HepG2 (cell line): Measurements from ENCODE around the gene CHN2. TPM values are rescaled to one million over a fixed set of nuclear protein-coding genes. Genes with fewer than 3 reads are reported as not detected.
A peak's percentile ranks its signal among the peaks of the same experiment; 100 is the strongest.

Experiments
- FIP1L1 ChIP-seq: fragments of 200-400 bp; formaldehyde crosslinking; IDR thresholded peaks from 2 replicates; pipeline ENCODE4 v1.6.1; 2018; ENCODE audit warnings: low read depth, mild to moderate bottlenecking, low read length, moderate library complexity, borderline replicate concordance; ENCODE audit not compliant: insufficient read depth
- GATAD2A ChIP-seq: IDR thresholded peaks from 2 replicates; pipeline ENCODE4 v1.6.1; 2016
- GZF1 ChIP-seq: sonication (generic); formaldehyde crosslinking; IDR thresholded peaks from 2 replicates; pipeline ENCODE4 v1.5.1; 2020; ENCODE audit warnings: mild to moderate bottlenecking, missing genetic modification reagents
- HNRNPK ChIP-seq: fragments of 200-400 bp; formaldehyde crosslinking; IDR thresholded peaks from 2 replicates; pipeline ENCODE4 v1.6.1; 2018; ENCODE audit warnings: low read length, low read depth, moderate library complexity, mild to moderate bottlenecking; ENCODE audit not compliant: poor library complexity, severe bottlenecking
- JUNB ChIP-seq: sonication (generic); formaldehyde crosslinking; IDR thresholded peaks from 2 replicates; pipeline ENCODE4 v1.8.0; 2022; ENCODE audit warnings: missing genetic modification reagents, mild to moderate bottlenecking, borderline replicate concordance
- KAT8 ChIP-seq: IDR thresholded peaks from 2 replicates; pipeline ENCODE4 v1.6.1; 2016; ENCODE audit warnings: missing genetic modification reagents, missing compliant biosample characterization
- KLF16 ChIP-seq, 2 experiments: sonication (generic) in 1 of 2; formaldehyde crosslinking in 1 of 2; IDR thresholded peaks; 2 replicates each; pipeline versions ENCODE4 v1.6.1 to v1.8.0; 2016 to 2023; ENCODE audit warnings: missing genetic modification reagents in 2 of 2, missing compliant biosample characterization in 1 of 2
- MAZ ChIP-seq, 2 experiments: sonication (generic) in 1 of 2; formaldehyde crosslinking in 1 of 2; IDR thresholded peaks; 2 replicates each; pipeline versions ENCODE4 v1.5.0 to v1.6.1; 2012 to 2020; ENCODE audit warnings: low read depth in 2 of 2, mild to moderate bottlenecking in 2 of 2, borderline replicate concordance in 1 of 2, improper control_type of control experiment in 1 of 2, low read length in 1 of 2, missing genetic modification reagents in 1 of 2, moderate library complexity in 1 of 2
- MED1 ChIP-seq: sonication (generic); formaldehyde crosslinking; IDR thresholded peaks from 2 replicates; pipeline ENCODE4 v1.4.0; 2020; ENCODE audit warnings: missing genetic modification reagents
- MED13 ChIP-seq: sonication (generic); formaldehyde crosslinking; IDR thresholded peaks from 2 replicates; pipeline ENCODE4 v1.5.0; 2020; ENCODE audit warnings: missing genetic modification reagents
- PHF8 ChIP-seq: sonication (generic); formaldehyde crosslinking; IDR thresholded peaks from 2 replicates; pipeline ENCODE4 v1.5.0; 2020; ENCODE audit warnings: missing genetic modification reagents
- SIX1 ChIP-seq: sonication (generic); formaldehyde crosslinking; IDR thresholded peaks from 2 replicates; pipeline ENCODE4 v1.4.0; 2020; ENCODE audit warnings: missing genetic modification reagents, borderline replicate concordance
- SOX13 ChIP-seq, 3 experiments: fragments of 450-650 bp in 1 of 3; sonication (generic) in 1 of 3; formaldehyde crosslinking in 1 of 3; IDR thresholded peaks in 2 of 3; conservative IDR thresholded peaks in 1 of 3; 2 replicates each; pipeline versions ENCODE4 v1.5.0 to v1.6.1; 2016 to 2020; ENCODE audit warnings: antibody characterized with exemption in 1 of 3, mild to moderate bottlenecking in 1 of 3, missing compliant biosample characterization in 1 of 3, missing genetic modification reagents in 1 of 3, moderate library complexity in 1 of 3
- SOX6 ChIP-seq, 2 experiments: fragments of 450-650 bp in 1 of 2; sonication (generic) in 1 of 2; formaldehyde crosslinking in 1 of 2; IDR thresholded peaks; 2 replicates each; pipeline versions ENCODE4 v1.4.0 to v1.6.1; 2017 to 2020; ENCODE audit warnings: antibody characterized with exemption in 1 of 2, mild to moderate bottlenecking in 1 of 2, missing genetic modification reagents in 1 of 2
- SP140L ChIP-seq: sonication (generic); formaldehyde crosslinking; IDR thresholded peaks from 2 replicates; pipeline ENCODE4 v1.4.0; 2020; ENCODE audit warnings: missing genetic modification reagents, borderline replicate concordance
- TP53 ChIP-seq: sonication (generic); formaldehyde crosslinking; conservative IDR thresholded peaks from 2 replicates; pipeline ENCODE4 v1.4.0; 2020; ENCODE audit warnings: missing genetic modification reagents
- ZNF574 ChIP-seq: sonication (generic); formaldehyde crosslinking; IDR thresholded peaks from 2 replicates; pipeline ENCODE4 v1.4.0; 2020; ENCODE audit warnings: missing genetic modification reagents
- ZNF691 ChIP-seq: sonication (generic); formaldehyde crosslinking; IDR thresholded peaks from 2 replicates; pipeline ENCODE4 v1.4.0; 2020; ENCODE audit warnings: missing genetic modification reagents, low read depth, mild to moderate bottlenecking, borderline replicate concordance
- polyA plus RNA-seq, 8 experiments: library from polyadenylated mRNA; depleted of rRNA in 3 of 8; stranded (reverse) in 7 of 8; unstranded in 1 of 8; fragments of >200 nt; fragmentation: Illumina TruSeq in 4 of 8; extraction: Trizol in 4 of 8; gene quantifications; 2 replicates each; pipeline versions ENCODE4 v1.2.1 to v1.2.3, GENCODE V29; 2011 to 2016; ENCODE audit warnings: low read depth in 4 of 8, missing spikeins in 1 of 8, mixed read lengths in 1 of 8; ENCODE audit not compliant: insufficient read depth in 1 of 8
- total RNA-seq, 5 experiments: library from RNA; depleted of rRNA; stranded (reverse); fragments of >200 nt; fragmentation: Illumina TruSeq; extraction: Trizol; gene quantifications; 2 replicates each; pipeline ENCODE4 v1.2.3, GENCODE V29; 2016; ENCODE audit warnings: low read depth in 1 of 5
- TF ChIP-seq, protein P1 (sequence below): sonication (generic); formaldehyde crosslinking; IDR thresholded peaks from 2 replicates; pipeline ENCODE4 v1.5.0; 2020; ENCODE audit warnings: mild to moderate bottlenecking, missing genetic modification reagents, moderate library complexity

Gene CHN2
- total and polyA plus RNA-seq, 2 of the 13 experiments (the other 11 are each of a cell fraction or from before 2014, with no cell fraction given), result 23.5 to 30.5 TPM

- TF ChIP-seq MAZ (IDR thresholded peaks at IDR 0.05; ENCODE audit: borderline replicate concordance, low read depth, low read length) (no peak), MAZ (CRISPR knock-in tag; IDR thresholded peaks at IDR 0.05; ENCODE audit: low read depth) (peak; percentile 75; the same call in 1 of the 2 replicates), GZF1 (0 out of 2 replicates have a peak, but pooled peaks have one; percentile 8), TP53 (CRISPR knock-in tag) (no peak), SOX13 (IDR thresholded peaks at IDR 0.05) (no peak), SOX13 (CRISPR knock-in tag; conservative IDR thresholded peaks at IDR 0.05 in 1 of 2, IDR thresholded peaks at IDR 0.05 in 1 of 2) (peak in 1 of 2 experiments; percentile 18; a peak in 1 of 4 replicates), MED13 (CRISPR knock-in tag) (no peak), MED1 (CRISPR knock-in tag) (peak; percentile 54; the same call in 1 of the 2 replicates), ZNF574 (peak; percentile 73), GATAD2A (CRISPR knock-in tag) (no peak), FIP1L1 (no peak), SOX6 (IDR thresholded peaks at IDR 0.05) (no peak), SOX6 (CRISPR knock-in tag; IDR thresholded peaks at IDR 0.05) (peak; percentile 71), HNRNPK (peak; percentile 40), PHF8 (peak; percentile 73), JUNB (CRISPR knock-in tag) (no peak), KAT8 (CRISPR knock-in tag) (no peak), KLF16 (CRISPR knock-in tag; IDR thresholded peaks at IDR 0.05) (peak in 1 of 2 experiments; percentile 47; a peak in 1 of 4 replicates), SP140L (no peak), SIX1 (CRISPR knock-in tag) (no peak), ZNF691 (CRISPR knock-in tag) (peak; percentile 74; the same call in 1 of the 2 replicates)
- TF ChIP-seq, protein P1, sequence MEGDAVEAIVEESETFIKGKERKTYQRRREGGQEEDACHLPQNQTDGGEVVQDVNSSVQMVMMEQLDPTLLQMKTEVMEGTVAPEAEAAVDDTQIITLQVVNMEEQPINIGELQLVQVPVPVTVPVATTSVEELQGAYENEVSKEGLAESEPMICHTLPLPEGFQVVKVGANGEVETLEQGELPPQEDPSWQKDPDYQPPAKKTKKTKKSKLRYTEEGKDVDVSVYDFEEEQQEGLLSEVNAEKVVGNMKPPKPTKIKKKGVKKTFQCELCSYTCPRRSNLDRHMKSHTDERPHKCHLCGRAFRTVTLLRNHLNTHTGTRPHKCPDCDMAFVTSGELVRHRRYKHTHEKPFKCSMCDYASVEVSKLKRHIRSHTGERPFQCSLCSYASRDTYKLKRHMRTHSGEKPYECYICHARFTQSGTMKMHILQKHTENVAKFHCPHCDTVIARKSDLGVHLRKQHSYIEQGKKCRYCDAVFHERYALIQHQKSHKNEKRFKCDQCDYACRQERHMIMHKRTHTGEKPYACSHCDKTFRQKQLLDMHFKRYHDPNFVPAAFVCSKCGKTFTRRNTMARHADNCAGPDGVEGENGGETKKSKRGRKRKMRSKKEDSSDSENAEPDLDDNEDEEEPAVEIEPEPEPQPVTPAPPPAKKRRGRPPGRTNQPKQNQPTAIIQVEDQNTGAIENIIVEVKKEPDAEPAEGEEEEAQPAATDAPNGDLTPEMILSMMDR, result peak; percentile 40; the same call in 1 of the 2 replicates
Observed at GRCh38 chr7:29194594-29195427, at the start of gene CHN2 (continued).
